Prostate gland (tissue), 2 donors: ENCODE measurements around the gene DUOX2.
A peak's percentile ranks its signal among the peaks of the same experiment; 100 is the strongest.

ENCODE experiments used
- CTCF ChIP-seq, 4 experiments: fragments of 200-600 bp in 2 of 4; fragments of 450-650 bp in 2 of 4; sonication (generic) in 2 of 4; IDR thresholded peaks; 1 replicate in 3 of 4; 2 replicates in 1 of 4; pipeline ENCODE4 v1.5.1; 2016 to 2019; ENCODE audit warnings: antibody characterized with exemption in 4 of 4, mild to moderate bottlenecking in 2 of 4, moderate library complexity in 2 of 4
- POLR2A ChIP-seq: fragments of 450-650 bp; IDR thresholded peaks from one replicate; pipeline ENCODE4 v1.6.1; 2016; ENCODE audit warnings: antibody characterized with exemption, mild to moderate bottlenecking

GRCh38 chr15:45129651-45130129, 15.7 kb upstream of the DUOX2 start, which contains the start of the genes DUOX1 and DUOXA1:
- TF ChIP-seq CTCF (IDR thresholded peaks at IDR 0.05) = no peak
- TF ChIP-seq POLR2A = peak; percentile 70
